ENCODE results near the gene TOMM70. TPM values are rescaled to one million over a fixed set of nuclear protein-coding genes. Genes with fewer than 3 reads are reported as not detected.

The TOMM70 gene
- total and polyA plus RNA-seq, 2 of the 4 experiments (the other 2 are of a cell fraction), result 24.6 to 35.1 TPM

GRCh38 chr3:100448079-100448478 lies 47.2 kb upstream of the TOMM70 start:
- no peak overlapping the region for H2AK5ac ChIP-seq (ENCODE audit: low read depth, low read length)
- in situ Hi-C loops (cut with MboI; ENCODE audit: low sequenced_read_pairs) (no loop called here), dilution Hi-C loops (cut with HindIII; ENCODE audit: low sequenced_read_pairs, unreplicated experiment) (no loop called here)

More at GRCh38 chr3:100448079-100448478, 47.2 kb upstream of the TOMM70 start:
- no peak overlapping the region for H4K5ac ChIP-seq (ENCODE audit: low read depth, low read length)
- no peak overlapping the region for H3K9ac ChIP-seq (ENCODE audit: low read depth, low read length)
- intact Hi-C loops (cut with micrococcal nuclease), result no loop called here
- H3K27me3 ChIP-seq (ENCODE audit: control insufficient read depth, insufficient read depth, low read length), result no peaks in the 10 kb centered on the region
- H3K18ac ChIP-seq (ENCODE audit: low read depth, low read length), result no peak overlapping the region
- no peak overlapping the region for H3K4me3 ChIP-seq (ENCODE audit: insufficient read depth, low read depth, low read length)
- no peak overlapping the region for H2BK15ac ChIP-seq (ENCODE audit: low read depth, low read length)
- TF ChIP-seq MXI1 (IDR thresholded peaks at IDR 0.05; ENCODE audit: borderline replicate concordance, low read depth, low read length), result no peak
- TF ChIP-seq CHD1 (IDR thresholded peaks at IDR 0.05; ENCODE audit: low read depth, low read length), result no peak
- no peak for TF ChIP-seq RFX5 (IDR thresholded peaks at IDR 0.05; ENCODE audit: low read depth, low read length)
- no peak for TF ChIP-seq USF2 (IDR thresholded peaks at IDR 0.05; ENCODE audit: low read depth, low read length)
- no peak for TF ChIP-seq BHLHE40 (IDR thresholded peaks at IDR 0.05; ENCODE audit: low read depth, low read length)
- TF ChIP-seq SMC3 (IDR thresholded peaks at IDR 0.05; ENCODE audit: low read depth, low read length), result no peak
- TF ChIP-seq ELK1 (IDR thresholded peaks at IDR 0.05; ENCODE audit: borderline replicate concordance, low read depth, low read length), result no peak
- no peak for TF ChIP-seq RCOR1 (IDR thresholded peaks at IDR 0.05; ENCODE audit: insufficient replicate concordance, low read length)
- no peak for TF ChIP-seq NFE2L2 (IDR thresholded peaks at IDR 0.05; ENCODE audit: low read depth, low read length)
- no peak for TF ChIP-seq CTCF (conservative IDR thresholded peaks at IDR 0.05; ENCODE audit: low read depth, low read length)
- no peak for TF ChIP-seq POLR2A (IDR thresholded peaks at IDR 0.05; ENCODE audit: low read depth, low read length)
- TF ChIP-seq RAD21 (IDR thresholded peaks at IDR 0.05; ENCODE audit: low read length), result no peak
- no peak for TF ChIP-seq MAFK (IDR thresholded peaks at IDR 0.05; ENCODE audit: low read depth, low read length)
- TF ChIP-seq CEBPB (IDR thresholded peaks at IDR 0.05; ENCODE audit: low read depth, low read length), result no peak
- no peak for TF ChIP-seq FOS (IDR thresholded peaks at IDR 0.05; ENCODE audit: low read depth, low read length)
- TF ChIP-seq MAZ (IDR thresholded peaks at IDR 0.05; ENCODE audit: borderline replicate concordance, low read depth, low read length), result no peak
- no TSS peak for BruUV-seq (replicated peaks)
- H4K8ac ChIP-seq (ENCODE audit: low read depth in 2 of 2, low read length in 2 of 2), result no peak overlapping the region
- no peak overlapping the region for H3K14ac ChIP-seq (replicated peaks; ENCODE audit: low read depth, low read length)
- no peak for DNase-seq
- no peak overlapping the region for H2AK9ac ChIP-seq (replicated peaks; ENCODE audit: low read depth, low read length, poor library complexity)
- H2AFZ ChIP-seq (replicated peaks; ENCODE audit: low read length, poor library complexity), result no peak overlapping the region
- H3K56ac ChIP-seq (ENCODE audit: extremely low read depth, insufficient read depth, low read length), result no peak overlapping the region
- H3K4me1 ChIP-seq (ENCODE audit: control insufficient read depth, insufficient read depth, low read length), result no peaks in the 10 kb centered on the region
- H3K27ac ChIP-seq (ENCODE audit: insufficient read depth, low read length), result no peak overlapping the region
- no peak overlapping the region for H2BK20ac ChIP-seq (ENCODE audit: low read depth, low read length)
- no peaks in the 10 kb centered on the region for H4K20me1 ChIP-seq (ENCODE audit: insufficient read depth, low read length)
- no peak overlapping the region for H2BK120ac ChIP-seq (ENCODE audit: low read depth, low read length)
- no CpG with 5 or more reads among the region's 1 CpG for WGBS, 2 experiments (ENCODE audit: extremely low coverage in 2 of 2, insufficient read length in 1 of 2)
- no peak overlapping the region for H3K23ac ChIP-seq (ENCODE audit: low read depth, low read length)
- no peak overlapping the region for H3K4me2 ChIP-seq (ENCODE audit: low read depth, low read length)
- no peak for ATAC-seq (ENCODE audit: low read depth)
- POLR2A ChIA-PET (ENCODE audit: unreplicated experiment), result no interaction called here
- H3K9me3 ChIP-seq (ENCODE audit: control insufficient read depth, insufficient read depth, low read length), result no peaks in the 10 kb centered on the region
- H3K79me1 ChIP-seq (ENCODE audit: low read depth in 1 of 2, low read length in 2 of 2), result no peaks in the 10 kb centered on the region
- no peak overlapping the region for H3K4ac ChIP-seq (ENCODE audit: low read depth, low read length)
- CTCF ChIA-PET, result no interaction called here
- no peaks in the 10 kb centered on the region for H3K36me3 ChIP-seq (ENCODE audit: control insufficient read depth, insufficient read depth, low read length)
- no peak overlapping the region for H2BK5ac ChIP-seq (ENCODE audit: low read depth, low read length, poor library complexity, severe bottlenecking)
- H3K9me1 ChIP-seq (ENCODE audit: insufficient read depth, low read length), result no peaks in the 10 kb centered on the region
- H4K91ac ChIP-seq (ENCODE audit: insufficient read depth, low read depth, low read length), result no peak overlapping the region

Measured in IMR-90 (cell line).